GM20000 (cell line): Measurements from ENCODE around the gene TMEM263.
A peak's percentile ranks its signal among the peaks of the same experiment; 100 is the strongest.
"Not testable (repeated sequence)": the region's sequence is repeated elsewhere in the genome, so short reads cannot be mapped to it uniquely, and the experiment has no call there.

Experiments
- DNase-seq: peaks from one replicate; pipeline ENCODE4 v3.0.0; 2012; ENCODE audit warnings: low spot score
- CTCF ChIP-seq: IDR thresholded peaks from 2 replicates; pipeline ENCODE4 v1.5.1; 2012; ENCODE audit warnings: mild to moderate bottlenecking, control low read depth; ENCODE audit errors: extremely low read depth, missing control alignments

Gene TMEM263

GRCh38 chr12:106913456-106913855, 42.3 kb upstream of the TMEM263 start:
- no peak for DNase-seq
- no peak for TF ChIP-seq CTCF

- DNase-seq, result peak; percentile 65
- TF ChIP-seq CTCF, result no peak
Measured at GRCh38 chr12:106914796-106915634, 40.7 kb upstream of the TMEM263 start.

- TF ChIP-seq CTCF, result no peak
Measured at GRCh38 chr12:106915635-106916026, 40.1 kb upstream of the TMEM263 start.

GRCh38 chr12:106917503-106917902, 38.2 kb upstream of the TMEM263 start:
- TF ChIP-seq CTCF, result no peak
- DNase-seq, result no peak

More at GRCh38 chr12:106915635-106916026, 40.1 kb upstream of the TMEM263 start:
- DNase-seq, result no peak

GRCh38 chr12:106918746-106919145, 37.0 kb upstream of the TMEM263 start:
- peak; percentile 53 for TF ChIP-seq CTCF
- no peak for DNase-seq

GRCh38 chr12:106919910-106920544, 35.7 kb upstream of the TMEM263 start:
- no peak for DNase-seq
- TF ChIP-seq CTCF, result peak; percentile 52

GRCh38 chr12:106921976-106922375, 33.7 kb upstream of the TMEM263 start:
- DNase-seq, result not testable (repeated sequence)

GRCh38 chr12:106923594-106923993, 32.1 kb upstream of the TMEM263 start:
- not testable (repeated sequence) for DNase-seq
